Ectodermal cell (in vitro differentiated cells): Measurements from ENCODE around the gene TPRG1.

Source experiments
- H3K27ac ChIP-seq: 2 replicates; pipeline ENCODE4 v1.7.0; 2013; ENCODE audit warnings: mild to moderate bottlenecking, low read depth, low read length; ENCODE audit not compliant: insufficient read depth, poor library complexity, severe bottlenecking
- H3K27me3 ChIP-seq: 2 replicates; pipeline ENCODE4 v1.7.0; 2013; ENCODE audit warnings: mild to moderate bottlenecking, low read length; ENCODE audit not compliant: insufficient read depth, control insufficient read depth, poor library complexity, severe bottlenecking
- H3K36me3 ChIP-seq: one replicate; pipeline ENCODE4 v1.7.0; 2013; ENCODE audit warnings: low read length; ENCODE audit not compliant: control insufficient read depth, insufficient read depth
- H3K4me1 ChIP-seq: one replicate; pipeline ENCODE4 v1.7.0; 2013; ENCODE audit warnings: low read length; ENCODE audit not compliant: control insufficient read depth, insufficient read depth
- H3K4me3 ChIP-seq: 2 replicates; pipeline ENCODE4 v1.7.0; 2013; ENCODE audit warnings: low read depth, low read length, control low read depth; ENCODE audit not compliant: insufficient read depth
- H3K9me3 ChIP-seq: 2 replicates; pipeline ENCODE4 v1.7.0; 2013; ENCODE audit warnings: mild to moderate bottlenecking, low read length, moderate library complexity; ENCODE audit not compliant: control insufficient read depth
- WGBS, 2 experiments: methylation state at CpG; one replicate each; pipeline ENCODE4 v1.1.7; 2013; ENCODE audit warnings: missing lambda C conversion rate in 2 of 2; 5-methylcytosine and 5-hydroxymethylcytosine counted together

TPRG1 gene

DNA sequence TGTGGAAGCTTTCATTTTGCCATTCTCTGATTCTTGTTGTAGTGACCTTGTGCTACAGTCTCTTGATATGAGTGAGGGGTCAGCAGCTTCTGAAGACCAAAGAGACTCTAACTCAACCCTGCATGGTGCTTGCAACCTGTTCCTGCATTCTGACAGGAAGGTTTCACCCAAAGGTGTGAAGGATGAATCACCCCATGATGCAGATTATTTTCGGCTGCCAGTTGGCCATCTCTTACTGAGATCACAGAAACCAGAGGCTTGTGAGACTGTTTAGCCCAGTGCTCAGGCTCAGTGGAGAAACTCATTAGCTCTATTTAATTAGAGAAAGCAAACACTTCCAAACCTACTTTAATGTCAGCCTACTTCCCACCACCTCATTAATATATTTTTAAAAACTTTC is 29.2 kb upstream of the TPRG1 start:
- peaks cover 3% of the 10 kb centered on the region for H3K4me1 ChIP-seq
- H3K9me3 ChIP-seq: no peaks in the 10 kb centered on the region
- WGBS, 2 experiments: 90 to 91% methylated on average over 1 of the region's 1 CpG
- H3K4me3 ChIP-seq: no peak overlapping the region
- no peaks in the 10 kb centered on the region for H3K27me3 ChIP-seq
- no peak overlapping the region for H3K27ac ChIP-seq
- H3K36me3 ChIP-seq: no peaks in the 10 kb centered on the region

- H3K4me1 ChIP-seq: peaks cover 6% of the 10 kb centered on the region
- no peaks in the 10 kb centered on the region for H3K36me3 ChIP-seq
- no peaks in the 10 kb centered on the region for H3K9me3 ChIP-seq
- no peak overlapping the region for H3K4me3 ChIP-seq
- 92 to 96% methylated on average over 1 of the region's 1 CpG for whole genome bisulfite sequencing, 2 experiments
- no peaks in the 10 kb centered on the region for H3K27me3 ChIP-seq
- no peak overlapping the region for H3K27ac ChIP-seq
These were observed 28.4 kb upstream of the TPRG1 start for GRCh38 chr3:189143321-189143720.

DNA sequence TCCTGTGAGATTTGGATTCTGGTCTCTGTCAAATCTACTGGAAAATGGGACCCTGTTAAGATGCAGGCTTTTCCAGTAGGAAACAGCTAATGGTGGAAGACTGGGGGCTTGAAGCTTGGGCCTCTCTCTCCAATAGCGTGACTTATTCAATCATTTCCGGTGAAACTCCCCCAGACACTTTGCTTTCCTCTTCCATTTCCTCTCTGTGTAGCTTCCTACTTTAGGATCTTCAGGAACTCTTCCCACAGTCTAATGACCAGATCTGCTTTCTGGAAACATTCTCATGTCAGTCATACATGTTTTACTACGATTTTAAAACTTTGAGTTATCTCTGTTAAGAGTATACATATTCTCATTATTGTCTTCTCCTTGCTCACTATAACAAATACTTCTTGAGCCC is 28.0 kb upstream of the TPRG1 start:
- peaks cover 6% of the 10 kb centered on the region for H3K4me1 ChIP-seq
- no peaks in the 10 kb centered on the region for H3K36me3 ChIP-seq
- no peak overlapping the region for H3K27ac ChIP-seq
- 94 to 96% methylated on average over 3 of the region's 3 CpGs for WGBS, 2 experiments
- H3K4me3 ChIP-seq: no peak overlapping the region
- H3K9me3 ChIP-seq: no peaks in the 10 kb centered on the region
- H3K27me3 ChIP-seq: no peaks in the 10 kb centered on the region

DNA sequence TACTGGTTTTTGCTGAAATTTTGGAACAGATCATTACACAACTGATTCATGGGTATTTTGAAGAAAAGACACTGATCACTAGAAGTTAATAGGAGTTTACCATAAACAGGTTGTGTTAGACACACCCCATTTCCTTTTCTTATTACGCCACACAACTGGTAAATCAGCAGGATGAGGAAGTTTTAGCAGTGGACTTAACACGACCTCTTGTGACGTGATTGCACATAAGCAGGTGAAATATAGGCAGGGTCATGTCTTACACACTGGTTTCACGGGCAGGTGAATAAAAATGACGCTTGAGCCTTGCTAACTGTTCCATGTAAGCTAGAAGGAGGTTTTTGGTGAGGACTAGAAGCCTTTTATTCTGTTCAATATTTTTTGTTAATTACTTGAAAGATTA is 27.1 kb upstream of the TPRG1 start:
- H3K27me3 ChIP-seq: no peaks in the 10 kb centered on the region
- H3K27ac ChIP-seq: no peak overlapping the region
- H3K4me1 ChIP-seq: peaks cover 6% of the 10 kb centered on the region
- WGBS, 2 experiments: 94 to 97% methylated on average over 5 of the region's 5 CpGs
- no peaks in the 10 kb centered on the region for H3K9me3 ChIP-seq
- no peak overlapping the region for H3K4me3 ChIP-seq
- H3K36me3 ChIP-seq: no peaks in the 10 kb centered on the region

DNA sequence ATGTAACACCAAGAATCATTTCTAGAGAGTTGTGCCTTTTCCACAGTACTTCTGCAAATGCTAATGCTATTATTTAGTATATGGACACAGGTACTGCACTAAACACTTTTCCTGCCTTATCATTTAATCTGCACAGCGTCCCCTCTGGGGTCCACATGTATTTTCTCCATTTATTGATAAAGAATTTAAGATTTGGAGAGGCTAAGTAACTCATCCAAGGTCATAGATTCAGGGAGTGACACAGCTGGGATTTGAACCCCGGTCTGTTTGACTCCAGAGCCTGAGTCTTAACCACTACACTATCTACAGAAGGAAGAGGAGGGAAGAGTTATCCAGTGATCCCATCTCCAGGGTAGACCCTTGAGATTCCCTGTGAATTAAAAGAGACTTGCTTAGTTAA is 24.9 kb upstream of the TPRG1 start:
- Histone ChIP-seq H3K4me1 (peaks cover 6% of the 10 kb centered on the region), H3K27me3 (no peaks in the 10 kb centered on the region), H3K36me3 (no peaks in the 10 kb centered on the region), H3K27ac (no peak overlapping the region), H3K4me3 (no peak overlapping the region), H3K9me3 (no peaks in the 10 kb centered on the region)
- WGBS, 2 experiments: 47% methylated on average over 2 of the region's 2 CpGs; no CpG with 5 or more reads in 1 of the 2 experiments

- Histone ChIP-seq H3K9me3 (no peaks in the 10 kb centered on the region), H3K27ac (no peak overlapping the region)
- 42 to 43% methylated on average over 6 of the region's 6 CpGs for WGBS, 2 experiments
These were observed 23.7 kb upstream of the TPRG1 start for GRCh38 chr3:189148081-189148507.

GRCh38 chr3:189149203-189149602 is 22.6 kb upstream of the TPRG1 start:
- H3K27ac ChIP-seq: no peak overlapping the region
- H3K27me3 ChIP-seq: no peaks in the 10 kb centered on the region
- H3K36me3 ChIP-seq: no peaks in the 10 kb centered on the region
- H3K4me1 ChIP-seq: peaks cover 6% of the 10 kb centered on the region
- H3K4me3 ChIP-seq: no peak overlapping the region
- no peaks in the 10 kb centered on the region for H3K9me3 ChIP-seq
- 92 to 97% methylated on average over 3 of the region's 3 CpGs for WGBS, 2 experiments

More at GRCh38 chr3:189148081-189148507, 23.7 kb upstream of the TPRG1 start:
- Histone ChIP-seq H3K27me3 (no peaks in the 10 kb centered on the region), H3K36me3 (no peaks in the 10 kb centered on the region), H3K4me3 (no peak overlapping the region), H3K4me1 (peaks cover 6% of the 10 kb centered on the region)

DNA sequence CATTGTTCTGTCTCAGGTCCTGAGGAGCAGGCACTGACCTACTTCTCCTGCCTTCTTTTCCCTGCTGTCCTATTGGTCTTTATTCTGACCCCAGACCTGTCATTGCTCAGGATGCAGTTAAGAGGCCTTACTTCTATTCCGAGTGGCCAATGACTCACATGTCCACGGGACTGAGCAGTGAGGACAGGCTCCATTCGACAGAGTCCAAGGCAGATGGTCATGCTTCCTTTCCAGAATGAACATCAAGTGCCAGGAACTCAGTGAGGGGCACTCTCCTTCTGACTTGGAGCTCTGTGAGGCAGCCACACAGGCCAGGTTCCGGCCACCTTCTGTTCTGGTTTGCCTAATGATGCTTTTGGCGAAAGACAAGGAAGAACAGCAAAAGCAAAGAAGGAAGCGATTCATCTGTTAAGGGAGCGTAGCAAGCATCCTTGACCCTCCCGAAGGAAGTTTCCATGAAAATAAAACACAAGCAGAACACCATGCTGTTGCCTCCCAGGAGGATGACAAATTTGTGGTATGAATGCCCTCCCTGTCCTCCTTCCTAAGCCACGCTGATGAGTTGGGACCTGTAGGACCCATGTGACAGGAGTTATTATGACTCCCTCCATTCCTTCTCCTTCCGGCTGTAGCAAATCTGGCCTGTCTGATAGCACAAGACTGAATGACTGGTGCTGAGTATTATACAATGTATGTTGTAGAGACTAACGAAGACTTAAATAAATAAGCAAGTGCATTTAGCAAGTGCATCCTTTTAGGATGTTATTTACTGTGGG is 14.4 kb upstream of the TPRG1 start:
- Histone ChIP-seq H3K27ac (no peak overlapping the region), H3K4me1 (no peaks in the 10 kb centered on the region), H3K9me3 (no peaks in the 10 kb centered on the region), H3K27me3 (no peaks in the 10 kb centered on the region), H3K4me3 (no peak overlapping the region), H3K36me3 (no peaks in the 10 kb centered on the region)
- WGBS, 2 experiments: 93 to 94% methylated on average over 11 of the region's 11 CpGs

- Histone ChIP-seq H3K4me1 (no peaks in the 10 kb centered on the region), H3K36me3 (no peaks in the 10 kb centered on the region), H3K9me3 (no peaks in the 10 kb centered on the region), H3K27me3 (no peaks in the 10 kb centered on the region), H3K4me3 (no peak overlapping the region), H3K27ac (no peak overlapping the region)
- 90 to 91% methylated on average over 7 of the region's 7 CpGs for WGBS, 2 experiments
These were observed 13.7 kb upstream of the TPRG1 start for GRCh38 chr3:189158034-189158433.

- Histone ChIP-seq H3K4me1 (no peaks in the 10 kb centered on the region), H3K27me3 (no peaks in the 10 kb centered on the region), H3K27ac (no peak overlapping the region), H3K36me3 (no peaks in the 10 kb centered on the region), H3K4me3 (no peak overlapping the region), H3K9me3 (no peaks in the 10 kb centered on the region)
- WGBS, 2 experiments: 89 to 96% methylated on average over 7 of the region's 8 CpGs
These were observed 11.1 kb upstream of the TPRG1 start for GRCh38 chr3:189160519-189161309.
